ENCODE measurements around the gene TAF5L.
A peak's percentile ranks its signal among the peaks of the same experiment; 100 is the strongest.
"Not testable (repeated sequence)": the region's sequence is repeated elsewhere in the genome, so short reads cannot be mapped to it uniquely, and the experiment has no call there.

Gene TAF5L

DNA sequence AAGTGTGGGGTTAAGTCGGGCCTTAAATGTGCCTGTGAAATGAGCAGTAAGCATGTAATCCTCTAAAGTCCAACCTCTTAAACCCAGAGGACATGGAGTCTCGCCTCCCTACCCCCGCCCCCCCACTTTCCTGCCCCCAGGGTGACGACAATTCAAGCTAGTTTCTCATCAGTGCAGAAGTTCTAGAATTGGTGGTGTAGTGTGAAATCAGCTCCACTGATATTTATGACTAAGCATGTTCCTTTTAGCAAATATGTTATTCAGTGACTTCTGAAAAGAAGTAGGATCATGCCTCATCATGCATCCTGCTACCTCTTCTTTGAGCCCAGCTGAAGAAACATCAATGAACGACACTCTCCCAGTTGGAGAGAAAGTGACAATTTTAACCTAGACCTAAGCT, 64.8 kb downstream of the TAF5L start:
- FAIRE-seq: no peak

DNA sequence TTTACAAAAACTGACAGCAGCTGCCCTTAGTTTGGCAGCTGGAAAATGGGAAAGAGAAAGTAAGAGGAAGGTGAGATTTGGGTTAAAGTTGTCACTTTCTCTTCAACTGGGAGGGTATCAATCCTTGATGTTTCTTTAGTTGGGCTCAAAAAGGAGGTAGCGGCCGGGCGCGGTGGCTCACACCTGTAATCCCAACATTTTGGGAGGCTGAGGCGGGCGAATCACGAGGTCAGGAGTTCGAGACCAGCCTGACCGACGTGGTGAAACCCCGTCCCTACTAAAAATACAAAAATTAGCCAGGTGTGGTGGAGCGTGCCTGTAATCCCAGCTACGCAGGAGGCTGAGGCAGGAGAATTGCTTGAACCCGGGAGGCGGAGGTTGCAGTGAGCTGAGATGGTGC, 65.8 kb downstream of the TAF5L start:
- not testable (repeated sequence) for DNase-seq (ENCODE audit: insufficient read length); FAIRE-seq

More for the DNA sequence above, 64.8 kb downstream of the TAF5L start:
- no peak for DNase-seq (ENCODE audit: insufficient read length)
- TF ChIP-seq TAF1 (IDR thresholded peaks at IDR 0.05; ENCODE audit: borderline replicate concordance, low read depth, low read length) (no peak), POLR2AphosphoS5 (IDR thresholded peaks at IDR 0.05; ENCODE audit: low read depth, low read length) (no peak), POLR2A (IDR thresholded peaks at IDR 0.05; ENCODE audit: low read depth, low read length) (no peak)

DNA sequence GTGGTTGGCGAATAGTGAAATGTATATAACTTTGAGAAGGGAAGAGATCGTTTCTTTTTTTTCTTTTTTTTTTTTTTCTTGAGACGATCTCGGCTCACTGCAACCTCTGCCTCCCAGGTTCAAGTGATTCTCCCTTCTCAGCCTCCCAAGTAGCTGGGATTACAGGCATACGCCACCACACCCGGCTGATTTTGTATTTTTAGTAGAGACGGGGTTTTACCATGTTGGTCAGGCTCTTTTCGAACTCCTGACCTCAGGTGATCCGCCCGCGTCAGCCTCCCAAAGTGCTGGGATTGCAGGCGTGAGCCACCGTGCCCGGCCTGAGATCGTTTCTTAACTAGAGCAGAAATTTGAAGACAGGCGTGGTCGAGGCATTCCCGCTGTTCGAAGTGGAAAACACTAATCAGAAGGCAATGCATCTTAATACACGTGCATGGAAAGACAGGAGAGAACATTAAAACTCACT, 66.6 kb downstream of the TAF5L start:
- not testable (repeated sequence) for FAIRE-seq; DNase-seq (ENCODE audit: insufficient read length)

DNA sequence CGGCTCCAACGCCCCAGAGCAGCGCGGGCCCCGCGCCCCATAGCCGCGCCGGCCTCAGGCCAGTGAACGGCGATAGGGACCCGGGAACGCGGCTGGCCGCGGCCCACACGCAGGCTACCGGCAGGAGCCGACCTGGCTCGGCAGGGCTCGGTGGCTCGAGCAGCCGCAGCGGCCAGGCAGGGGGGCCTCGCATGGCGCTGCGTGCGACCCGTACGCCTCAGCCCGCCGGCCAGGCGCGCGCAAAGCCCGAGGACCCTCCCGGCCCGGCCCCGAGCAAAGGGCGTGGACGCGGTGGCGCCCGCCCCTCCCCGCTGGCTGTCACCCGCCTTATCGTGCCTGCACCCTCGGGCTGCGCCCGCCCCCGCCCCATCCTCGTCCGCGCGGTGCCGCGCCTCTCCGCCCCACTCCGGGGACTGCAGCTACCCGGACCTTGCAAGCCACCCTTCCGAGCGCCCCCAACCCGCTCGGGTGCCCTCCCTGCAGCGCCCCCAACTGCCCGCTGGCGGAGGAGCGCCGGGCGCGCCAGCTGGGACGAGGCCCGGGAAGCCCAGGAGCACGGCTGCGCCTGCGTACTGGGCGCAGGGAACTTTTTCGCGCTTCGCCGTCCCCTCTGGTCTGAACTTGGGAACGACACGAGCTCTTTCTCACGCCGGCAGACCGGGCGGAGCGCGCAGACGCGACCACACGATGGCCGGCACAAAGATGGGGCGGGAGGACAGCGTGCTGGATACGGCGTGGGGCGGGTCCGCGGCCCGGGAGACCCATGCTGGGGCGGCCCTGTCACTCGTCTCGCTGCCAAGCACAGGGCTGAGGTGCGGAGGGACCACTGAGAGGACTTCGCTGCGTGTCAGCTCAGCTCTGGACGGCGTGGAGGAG, 67.2 kb downstream of the TAF5L start, which contains the start of gene ABCB10:
Gene ABCB10 (minus strand): TSS at position 248 of the 876 bp plus-strand sequence. CDS start 55 bp downstream, at position 193.
- DNase-seq (ENCODE audit: insufficient read length): peak; percentile 87

DNA sequence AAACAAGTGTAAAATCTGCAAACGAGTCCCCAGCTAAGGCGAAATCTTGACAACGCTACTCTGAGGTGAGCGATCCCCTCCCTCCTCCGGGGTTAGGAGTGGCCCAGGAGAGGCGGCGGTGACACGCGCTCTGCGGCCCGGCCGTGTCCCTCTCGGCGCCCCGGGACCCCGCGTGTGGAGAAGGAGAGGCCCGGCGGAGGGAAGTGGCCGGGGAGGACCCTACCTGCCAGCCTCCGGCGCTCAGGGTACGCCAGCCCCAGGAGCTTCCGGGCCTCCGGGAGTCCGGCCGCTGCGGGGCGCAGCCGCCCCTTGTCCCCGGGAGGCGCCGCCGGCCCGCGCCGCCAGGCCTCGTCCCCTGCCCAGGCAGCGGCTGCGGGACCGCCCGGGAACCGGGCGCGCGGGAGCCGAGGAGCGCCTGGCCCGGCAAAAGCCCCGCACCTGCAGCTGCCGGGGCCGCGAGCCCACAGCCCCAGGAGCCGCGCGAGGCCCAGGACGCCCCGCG, 68.0 kb downstream of the TAF5L start:
- FAIRE-seq (no peak), DNase-seq (ENCODE audit: insufficient read length) (peak; percentile 48)
- TF ChIP-seq POLR2AphosphoS5 (IDR thresholded peaks at IDR 0.05; ENCODE audit: low read depth, low read length) (no peak), POLR2A (IDR thresholded peaks at IDR 0.05; ENCODE audit: low read depth, low read length) (no peak), TAF1 (IDR thresholded peaks at IDR 0.05; ENCODE audit: borderline replicate concordance, low read depth, low read length) (peak; percentile 39; the same call in 1 of the 2 replicates)

More for the DNA sequence above, 67.2 kb downstream of the TAF5L start, which contains the start of gene ABCB10:
- peak; percentile 95 for FAIRE-seq
- TF ChIP-seq TAF1 (IDR thresholded peaks at IDR 0.05; ENCODE audit: borderline replicate concordance, low read depth, low read length): no peak; the same call in 1 of the 2 replicates
- peak; percentile 36; the same call in 1 of the 2 replicates for TF ChIP-seq POLR2AphosphoS5 (IDR thresholded peaks at IDR 0.05; ENCODE audit: low read depth, low read length)
- no peak; the same call in 1 of the 2 replicates for TF ChIP-seq POLR2A (IDR thresholded peaks at IDR 0.05; ENCODE audit: low read depth, low read length)

DNA sequence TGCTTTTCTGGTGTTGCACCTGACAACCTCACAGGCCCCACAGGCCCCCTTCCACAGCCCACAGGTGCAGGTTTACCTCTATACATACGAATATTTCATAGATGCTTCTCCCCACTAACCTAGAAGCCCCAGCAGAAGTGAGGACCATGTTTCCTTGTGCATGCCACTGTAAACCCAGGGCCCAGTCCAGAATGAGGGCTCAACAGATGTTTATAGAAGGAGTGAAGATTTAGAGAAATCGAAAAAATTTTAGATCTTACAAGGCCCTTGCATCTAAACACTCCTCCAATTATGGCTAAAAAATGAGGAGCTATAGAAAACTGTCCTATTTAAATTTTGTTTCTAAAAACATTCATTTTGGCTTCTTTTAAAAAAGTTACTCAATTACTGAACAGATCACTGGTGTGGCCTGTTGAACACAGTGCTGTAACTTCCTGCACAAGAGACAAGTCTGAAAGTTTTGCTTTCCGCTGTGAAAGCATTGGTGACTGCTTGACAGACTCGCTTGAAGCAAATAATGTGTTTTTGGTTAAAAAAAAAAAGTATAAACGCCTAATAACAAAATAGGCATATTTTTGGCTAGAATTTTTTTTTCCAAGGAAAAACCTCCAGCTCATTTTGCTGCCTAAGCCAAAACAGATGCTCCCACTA, 68.6 kb downstream of the TAF5L start:
- DNase-seq (ENCODE audit: insufficient read length): no peak
- FAIRE-seq: no peak
- TF ChIP-seq TAF1 (IDR thresholded peaks at IDR 0.05; ENCODE audit: borderline replicate concordance, low read depth, low read length) (no peak), POLR2A (IDR thresholded peaks at IDR 0.05; ENCODE audit: low read depth, low read length) (no peak), POLR2AphosphoS5 (IDR thresholded peaks at IDR 0.05; ENCODE audit: low read depth, low read length) (no peak)

DNA sequence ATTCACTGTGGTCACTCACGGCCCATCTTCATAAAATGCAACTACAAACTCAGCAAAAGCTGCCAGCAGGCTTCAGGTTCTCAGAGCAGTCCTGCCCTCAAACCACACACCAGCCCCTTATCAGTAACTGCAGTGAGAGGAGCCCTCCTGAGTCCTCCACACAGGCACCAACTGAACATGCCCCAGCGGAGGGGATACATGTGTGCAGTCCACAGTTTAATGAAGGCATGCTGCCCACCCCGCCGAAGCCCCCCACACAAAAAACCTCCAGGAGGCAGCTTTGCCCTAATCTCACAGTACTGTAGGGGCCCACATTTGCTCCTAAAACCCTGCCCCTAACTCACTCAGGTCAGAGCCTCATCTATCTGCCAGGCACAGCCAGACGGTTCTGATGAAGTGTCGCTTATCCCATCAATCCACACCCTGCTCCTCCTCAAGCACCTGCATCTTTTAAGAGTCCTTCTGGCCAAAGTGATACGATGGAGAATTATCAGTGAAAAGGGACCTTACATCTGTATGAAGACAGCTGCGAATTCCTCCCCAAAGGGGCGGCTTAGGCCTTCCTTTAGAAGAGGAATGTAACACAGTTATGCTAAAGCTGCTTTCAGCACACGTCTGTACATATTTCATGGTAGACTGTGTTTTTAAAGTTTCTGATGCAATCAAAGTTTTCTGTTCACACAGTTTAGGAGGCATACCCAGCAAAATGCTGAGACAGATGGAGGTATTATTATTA, 70.9 kb downstream of the TAF5L start:
- TF ChIP-seq POLR2A (IDR thresholded peaks at IDR 0.05; ENCODE audit: low read depth, low read length) (no peak), POLR2AphosphoS5 (IDR thresholded peaks at IDR 0.05; ENCODE audit: low read depth, low read length) (no peak), TAF1 (IDR thresholded peaks at IDR 0.05; ENCODE audit: borderline replicate concordance, low read depth, low read length) (no peak)
- DNase-seq (ENCODE audit: insufficient read length) (no peak), FAIRE-seq (no peak)

DNA sequence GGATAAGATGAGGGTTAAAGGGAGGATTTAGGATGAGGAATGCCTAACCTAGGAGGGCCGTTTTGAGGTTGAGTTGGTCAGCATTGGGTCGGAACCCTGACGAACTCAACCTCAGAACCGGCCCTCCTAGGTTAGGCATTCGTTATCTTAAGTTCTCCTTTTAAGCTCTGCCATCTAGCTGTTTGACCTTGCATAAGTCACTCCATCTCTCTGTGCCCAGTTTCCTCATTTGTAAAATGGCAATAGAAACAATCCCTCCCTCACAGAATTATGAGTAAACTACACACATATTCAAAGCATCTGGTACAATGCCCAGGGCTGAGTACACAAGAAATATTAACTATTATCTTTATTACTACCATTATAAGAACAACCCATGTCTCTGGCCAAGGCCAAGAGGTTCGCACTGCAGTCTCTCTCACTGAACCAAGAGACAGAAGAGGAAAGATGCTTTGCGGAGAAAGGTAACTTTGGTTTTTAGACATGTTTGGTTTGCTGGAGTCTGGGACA, 72.2 kb downstream of the TAF5L start:
- DNase-seq (ENCODE audit: insufficient read length): no peak
- FAIRE-seq: no peak
- TF ChIP-seq POLR2AphosphoS5 (IDR thresholded peaks at IDR 0.05; ENCODE audit: low read depth, low read length) (no peak), TAF1 (IDR thresholded peaks at IDR 0.05; ENCODE audit: borderline replicate concordance, low read depth, low read length) (no peak), POLR2A (IDR thresholded peaks at IDR 0.05; ENCODE audit: low read depth, low read length) (no peak)

DNA sequence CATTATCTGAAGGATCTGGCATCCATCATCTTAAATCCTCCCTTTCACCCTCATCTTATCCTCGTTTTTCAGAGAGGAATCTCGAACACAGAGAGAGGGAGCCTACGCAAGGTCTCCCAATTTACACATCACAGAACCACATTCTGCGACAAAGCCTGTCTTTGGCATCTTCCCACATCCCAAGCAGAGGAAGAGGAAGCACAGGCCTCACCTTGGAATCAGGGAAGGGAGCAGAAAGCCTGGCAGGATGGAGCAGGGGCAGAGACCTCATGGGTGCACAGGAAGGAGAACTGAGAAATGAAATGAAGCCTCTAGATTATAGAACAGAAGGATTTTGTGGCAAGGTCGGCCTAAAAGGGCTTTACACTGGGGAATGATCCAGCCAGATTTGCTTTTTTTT, 73.2 kb downstream of the TAF5L start:
- TF ChIP-seq POLR2A (IDR thresholded peaks at IDR 0.05; ENCODE audit: low read depth, low read length) (no peak), TAF1 (IDR thresholded peaks at IDR 0.05; ENCODE audit: borderline replicate concordance, low read depth, low read length) (no peak), POLR2AphosphoS5 (IDR thresholded peaks at IDR 0.05; ENCODE audit: low read depth, low read length) (no peak)
- no peak for DNase-seq (ENCODE audit: insufficient read length)
- FAIRE-seq: no peak

DNA sequence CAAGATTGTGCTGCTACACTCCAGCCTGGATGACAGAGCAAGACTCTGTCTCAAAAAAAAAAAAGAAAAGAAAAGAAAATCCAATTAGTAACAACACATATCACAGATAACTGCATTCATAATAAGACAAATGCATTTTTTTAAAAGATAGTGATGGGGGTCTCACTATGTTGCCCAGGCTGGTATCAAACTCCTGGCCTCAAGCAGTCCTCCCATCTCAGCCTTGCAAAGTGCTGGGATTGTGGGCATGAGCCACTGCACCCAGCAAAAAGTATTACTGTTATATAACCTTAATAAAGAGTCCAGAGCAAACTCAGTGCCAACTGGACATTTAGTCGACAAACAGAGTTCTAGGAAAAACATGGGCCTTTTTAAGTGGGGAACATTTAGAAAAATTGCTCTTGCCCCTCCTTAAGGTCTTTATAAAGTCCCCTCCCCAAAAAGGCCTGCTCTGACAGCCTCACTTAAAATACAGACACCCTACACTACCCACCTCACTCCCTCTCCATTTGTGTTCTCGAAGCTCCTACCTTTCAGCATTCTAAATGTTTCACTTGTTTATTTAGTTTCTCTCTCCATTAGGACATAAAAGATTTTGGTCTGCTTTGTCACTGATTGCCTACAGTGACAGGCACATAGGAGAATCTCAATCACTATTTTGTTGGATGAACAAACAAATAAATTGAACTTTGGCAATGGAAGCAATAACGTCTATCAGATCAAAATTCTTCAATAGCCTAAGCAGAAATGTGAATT, 74.9 kb downstream of the TAF5L start:
- no peak for FAIRE-seq

More for the DNA sequence above, 74.9 kb downstream of the TAF5L start:
- TF ChIP-seq TAF1 (IDR thresholded peaks at IDR 0.05; ENCODE audit: borderline replicate concordance, low read depth, low read length): no peak
- TF ChIP-seq POLR2AphosphoS5 (IDR thresholded peaks at IDR 0.05; ENCODE audit: low read depth, low read length): no peak
- TF ChIP-seq POLR2A (IDR thresholded peaks at IDR 0.05; ENCODE audit: low read depth, low read length): no peak
- no peak for DNase-seq (ENCODE audit: insufficient read length)
